Measurements from ENCODE around the gene KSR2.

- no peak for TF ChIP-seq ZNF83 (CRISPR knock-in tag; IDR thresholded peaks at IDR 0.05; ENCODE audit: borderline replicate concordance)
- TF ChIP-seq ZBTB49 (CRISPR knock-in tag; IDR thresholded peaks at IDR 0.05; ENCODE audit: borderline replicate concordance) = no peak
- TF ChIP-seq SP1 (IDR thresholded peaks at IDR 0.05) = no peak
- TF ChIP-seq SP1 (CRISPR knock-in tag; IDR thresholded peaks at IDR 0.05) = no peak
Observed at GRCh38 chr12:117606024-117606423, 362.8 kb downstream of the KSR2 start.

All from HepG2 (cell line).